HG03442 (cell line): ENCODE measurements around the gene MYO9A.
"Not testable (repeated sequence)": the region's sequence is repeated elsewhere in the genome, so short reads cannot be mapped to it uniquely, and the experiment has no call there.

Experiments
- ATAC-seq: cut with Tn5 transposase; IDR thresholded peaks from one replicate; pipeline ENCODE4 v1.9.1; 2021; ENCODE audit warnings: mild to moderate bottlenecking, moderate library complexity; ENCODE audit not compliant: unreplicated experiment

MYO9A gene

GRCh38 chr15:72044956-72045355 lies 73.0 kb downstream of the MYO9A start:
- no peak for ATAC-seq

DNA sequence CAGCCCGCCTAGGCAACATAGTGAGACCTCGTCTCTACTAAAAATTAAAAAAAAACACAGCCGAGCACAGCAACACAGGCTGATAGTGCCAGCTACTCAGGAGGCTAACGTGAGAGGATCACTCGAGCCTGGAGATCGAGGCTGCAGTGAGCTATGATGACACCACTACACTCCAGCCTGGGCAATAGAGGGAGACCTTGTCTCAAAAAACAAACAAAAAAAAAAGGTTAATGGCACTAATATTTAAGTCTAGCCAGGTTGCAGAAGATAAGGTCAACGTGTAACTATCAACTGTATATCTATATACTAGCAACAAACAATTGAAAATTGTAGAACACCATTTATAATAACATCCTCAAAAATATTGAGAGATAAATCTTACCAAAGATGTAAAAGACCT lies 75.1 kb downstream of the MYO9A start:
- no peak for ATAC-seq

GRCh38 chr15:72042054-72042453 lies 75.9 kb downstream of the MYO9A start:
- no peak for ATAC-seq

- no peak for ATAC-seq
Observed at GRCh38 chr15:72037321-72037720, 80.6 kb downstream of the MYO9A start.

DNA sequence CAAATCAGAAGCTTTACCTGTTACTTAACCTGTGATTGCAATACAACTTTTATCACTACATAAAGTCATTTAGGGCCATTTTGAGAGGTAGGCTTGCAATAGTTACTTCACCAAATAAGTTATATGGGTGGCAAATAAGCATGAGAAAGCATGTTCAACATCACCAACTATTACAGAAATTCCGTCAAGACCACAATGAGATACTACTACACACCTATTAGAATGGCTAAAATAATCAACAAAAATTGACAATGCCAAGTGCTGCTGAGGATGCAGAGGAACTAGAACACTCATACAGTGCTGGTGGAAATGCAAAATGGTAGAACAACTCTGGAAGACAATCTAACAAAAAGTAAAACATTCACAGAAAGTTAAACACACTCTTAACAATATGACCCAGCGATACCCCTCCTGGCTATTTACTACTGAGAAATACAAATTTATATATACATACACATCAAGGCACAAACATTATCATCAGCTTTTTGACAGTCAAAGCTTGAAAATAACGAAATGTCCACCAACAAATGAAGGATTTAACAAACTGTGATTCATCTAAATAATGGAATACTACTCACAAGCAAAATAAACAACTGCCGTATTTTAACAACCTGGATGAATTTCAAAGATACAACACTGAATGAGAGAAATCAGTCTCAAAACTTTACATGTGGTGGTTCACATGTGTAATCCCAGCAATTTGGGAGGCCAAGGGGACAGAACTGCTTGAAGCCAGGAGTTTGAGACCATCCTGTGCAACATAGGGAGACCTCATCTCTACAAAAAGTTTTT lies 82.9 kb downstream of the MYO9A start:
- no peak for ATAC-seq

DNA sequence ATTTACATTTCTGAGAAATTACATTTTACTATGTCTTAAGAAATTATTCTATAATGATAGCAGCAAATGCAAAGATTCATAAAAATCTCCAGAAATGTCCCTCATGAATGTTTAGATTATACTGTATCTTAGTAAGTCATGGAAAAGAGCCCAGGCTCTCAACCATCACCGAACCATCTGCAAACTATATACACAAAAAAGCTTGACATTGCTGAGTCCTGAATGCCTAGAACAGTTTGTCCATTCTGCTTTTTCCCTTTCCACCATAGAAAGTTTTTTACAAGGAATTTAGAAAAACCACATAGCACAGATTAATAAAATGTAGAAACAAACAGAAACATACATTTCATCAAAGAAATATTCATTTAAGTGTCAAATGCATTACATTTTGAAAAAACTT lies 83.6 kb downstream of the MYO9A start:
- ATAC-seq = no peak

DNA sequence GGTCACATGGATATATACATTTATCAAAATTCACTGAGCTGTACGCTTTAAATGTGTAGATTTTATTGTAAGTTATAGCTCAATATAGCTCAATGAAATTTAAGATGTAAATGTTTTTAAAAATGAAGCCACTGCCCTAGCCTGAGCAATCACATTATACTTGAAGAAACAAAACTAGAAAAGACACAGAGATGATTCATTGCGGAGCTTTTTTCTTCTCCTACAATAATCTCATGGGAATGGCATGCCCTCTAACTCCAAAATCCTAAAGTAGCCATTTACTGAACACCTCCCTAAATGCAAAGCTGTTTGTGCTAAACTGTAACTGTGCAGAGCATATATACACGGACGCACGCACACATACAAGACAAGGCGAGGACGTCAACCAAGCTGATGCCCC lies 84.2 kb downstream of the MYO9A start:
- ATAC-seq = no peak

DNA sequence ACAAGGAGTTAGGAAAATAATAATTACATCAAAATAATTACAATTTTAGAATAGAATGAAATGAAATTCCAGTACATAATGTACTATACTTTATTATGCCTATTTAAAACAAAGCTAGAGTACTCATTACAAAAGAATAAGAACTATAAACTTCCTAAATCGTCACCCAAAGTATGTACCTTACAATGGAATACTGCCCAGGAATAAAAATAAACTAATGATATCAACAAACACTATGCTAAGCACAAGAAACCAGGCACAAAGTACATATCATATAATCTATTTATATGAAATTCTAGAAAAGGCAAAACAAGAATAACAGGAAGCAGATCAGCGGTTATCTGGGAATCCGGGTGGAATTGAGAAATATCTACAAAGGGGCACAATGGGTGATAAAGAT lies 84.7 kb downstream of the MYO9A start:
- ATAC-seq = no peak

DNA sequence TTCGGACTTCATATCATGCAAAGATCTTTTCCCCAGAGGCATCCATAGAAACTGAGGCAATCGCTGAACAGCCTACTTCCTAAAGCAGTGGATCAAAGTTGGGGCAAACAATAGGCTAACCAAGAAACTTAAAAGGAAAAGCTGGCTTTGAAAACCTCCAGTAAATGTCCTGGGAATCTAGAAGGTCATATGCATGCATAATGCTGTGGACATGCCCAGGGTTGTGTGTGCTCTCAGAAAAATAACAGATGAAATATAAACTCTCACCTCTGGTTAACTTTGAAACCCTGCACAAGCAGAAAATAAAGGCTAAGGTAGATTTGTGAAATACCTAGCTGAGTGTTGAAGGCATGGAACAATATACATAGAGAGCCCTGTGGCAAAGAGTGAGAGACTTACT lies 96.3 kb downstream of the MYO9A start:
- ATAC-seq = no peak

DNA sequence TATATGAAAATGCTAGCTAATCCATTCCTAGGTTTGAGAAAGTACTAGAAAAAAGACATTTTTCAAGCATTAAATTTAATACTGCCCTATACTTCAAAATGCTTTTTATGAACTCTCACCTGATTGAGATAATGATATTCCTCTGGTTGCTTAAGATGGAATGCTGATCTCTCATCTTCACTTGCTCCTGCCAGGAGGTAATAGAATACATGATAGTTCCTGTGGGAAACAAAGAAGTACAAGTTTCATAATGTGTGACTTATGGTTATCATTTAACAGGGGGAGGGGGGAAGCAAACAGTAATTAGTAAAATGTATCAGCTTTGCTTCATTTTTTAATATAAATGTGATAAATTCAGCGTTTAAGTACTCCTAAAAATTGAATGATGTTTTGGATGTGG lies 97.2 kb downstream of the MYO9A start:
- no peak for ATAC-seq

- ATAC-seq = not testable (repeated sequence)
Observed at GRCh38 chr15:72014555-72014954, 103.4 kb downstream of the MYO9A start.

GRCh38 chr15:72013703-72014102 lies 104.2 kb downstream of the MYO9A start:
- no peak for ATAC-seq

- no peak for ATAC-seq
Observed at GRCh38 chr15:72011302-72011942, 106.5 kb downstream of the MYO9A start.

GRCh38 chr15:72009222-72009621 lies 108.7 kb downstream of the MYO9A start:
- ATAC-seq = no peak

DNA sequence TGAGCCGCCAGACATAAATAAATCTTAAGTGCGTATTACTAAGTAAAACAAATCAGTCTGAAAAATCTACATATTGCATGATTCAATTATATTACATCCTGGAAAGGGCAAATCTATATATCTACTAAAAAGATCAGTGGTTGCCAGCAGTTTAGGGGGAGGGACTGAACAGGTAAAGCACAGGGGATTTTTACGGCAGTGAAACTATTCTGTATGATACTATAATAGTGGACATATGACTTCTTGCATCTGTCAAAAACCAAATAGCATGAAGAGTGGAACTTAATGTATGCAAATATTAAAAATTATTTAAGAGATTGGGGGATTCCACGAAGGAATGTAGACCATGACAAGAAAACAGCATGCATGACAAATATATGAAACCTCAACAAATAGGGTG lies 111.6 kb downstream of the MYO9A start:
- ATAC-seq = no peak

DNA sequence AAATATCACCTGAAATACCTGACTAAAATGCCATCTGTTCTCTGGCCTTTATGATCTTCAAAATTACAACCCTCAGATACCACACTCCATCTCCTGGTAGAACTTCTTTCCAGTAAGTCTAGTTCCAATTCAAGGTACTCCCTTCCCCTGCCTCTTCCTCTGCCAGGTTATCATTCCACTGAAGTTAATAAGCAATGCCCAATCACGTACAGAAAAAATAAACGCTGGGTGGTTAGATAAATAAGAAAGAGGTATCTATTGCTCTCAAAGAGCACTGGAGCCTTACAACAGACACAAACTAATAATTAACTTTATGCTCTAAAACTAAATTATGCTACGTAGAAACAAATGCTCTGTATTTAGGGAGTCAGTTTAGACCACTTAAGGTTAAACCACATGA lies 112.5 kb downstream of the MYO9A start:
- ATAC-seq = no peak

- no peak for ATAC-seq
Observed at GRCh38 chr15:71999807-72000206, 118.1 kb downstream of the MYO9A start.

DNA sequence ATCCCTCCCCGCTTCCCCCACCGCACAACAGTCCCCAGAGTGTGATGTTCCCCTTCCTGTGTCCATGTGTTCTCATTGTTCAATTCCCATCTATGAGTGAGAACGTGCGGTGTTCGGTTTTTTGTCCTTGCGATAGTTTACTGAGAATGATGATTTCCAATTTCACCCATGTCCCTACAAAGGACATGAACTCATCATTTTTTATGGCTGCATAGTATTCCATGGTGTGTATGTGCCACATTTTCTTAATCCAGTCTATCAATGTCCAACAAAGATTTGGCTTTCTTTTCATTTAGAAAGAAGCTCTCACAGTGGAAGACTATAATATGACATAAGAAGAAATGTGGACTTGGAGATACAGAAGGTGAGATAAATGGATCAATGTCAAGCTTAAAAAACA lies 119.2 kb downstream of the MYO9A start:
- ATAC-seq = not testable (repeated sequence)

- ATAC-seq = no peak
Observed at GRCh38 chr15:71997691-71998090, 120.3 kb downstream of the MYO9A start.

GRCh38 chr15:71975816-71976150 lies 142.2 kb downstream of the MYO9A start:
- ATAC-seq = no peak

DNA sequence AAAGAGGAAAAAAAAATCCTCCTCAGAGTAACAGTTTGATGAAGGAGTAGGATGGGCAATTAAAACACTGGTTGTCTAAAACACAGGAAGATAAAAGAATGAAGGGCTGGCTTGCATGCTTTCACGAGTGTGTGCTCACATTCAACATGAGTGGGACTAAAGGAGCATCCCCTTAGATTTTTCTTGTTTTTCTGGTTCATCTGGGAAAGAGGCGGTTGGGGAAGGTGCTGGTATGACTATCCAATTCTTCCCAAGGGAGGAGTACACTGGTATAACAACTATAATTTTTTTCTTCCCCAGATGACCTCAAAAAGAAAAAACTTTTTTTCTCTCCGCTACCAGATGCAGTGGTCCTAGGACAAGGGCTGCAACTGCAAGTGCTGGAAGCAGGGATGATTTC lies 143.7 kb downstream of the MYO9A start:
- no peak for ATAC-seq

GRCh38 chr15:71973366-71973765 lies 144.6 kb downstream of the MYO9A start:
- no peak for ATAC-seq

GRCh38 chr15:71971905-71972304 lies 146.0 kb downstream of the MYO9A start:
- no peak for ATAC-seq
